ENCODE results near the gene HLA-DOA.

HLA-DOA gene

GRCh38 chr6:32972353-32973143 lies 36.8 kb downstream of the HLA-DOA start (continued):
- TF ChIP-seq ZSCAN5A (tag by site-specific recombination; IDR thresholded peaks at IDR 0.05), result no peak; the same call in 1 of the 2 replicates
- no peak for TF ChIP-seq ZNF155 (tag by site-specific recombination; IDR thresholded peaks at IDR 0.05)
- TF ChIP-seq KLF1 (tag by site-specific recombination; IDR thresholded peaks at IDR 0.05), result peak; percentile 83
- TF ChIP-seq ZNF433 (tag by site-specific recombination; IDR thresholded peaks at IDR 0.05; ENCODE audit: low read depth), result peak; percentile 33; the same call in 1 of the 2 replicates
- TF ChIP-seq SALL2 (tag by site-specific recombination; IDR thresholded peaks at IDR 0.05; ENCODE audit: borderline replicate concordance), result no peak
- TF ChIP-seq KLF7 (tag by site-specific recombination; IDR thresholded peaks at IDR 0.05; ENCODE audit: borderline replicate concordance), result peak; percentile 0; the same call in 1 of the 2 replicates
- TF ChIP-seq ZNF664 (tag by site-specific recombination; IDR thresholded peaks at IDR 0.05), result no peak
- TF ChIP-seq ZNF311 (tag by site-specific recombination; IDR thresholded peaks at IDR 0.05; ENCODE audit: borderline replicate concordance), result no peak
- TF ChIP-seq ZNF624 (tag by site-specific recombination; IDR thresholded peaks at IDR 0.05), result 0 out of 2 replicates have a peak, but pooled peaks have one; percentile 8
- 0 out of 2 replicates have a peak, but pooled peaks have one; percentile 36 for TF ChIP-seq TSHZ1 (tag by site-specific recombination; IDR thresholded peaks at IDR 0.05; ENCODE audit: borderline replicate concordance)
- no peak for TF ChIP-seq ZNF621 (tag by site-specific recombination; IDR thresholded peaks at IDR 0.05)
- TF ChIP-seq ZNF830 (tag by site-specific recombination; IDR thresholded peaks at IDR 0.05; ENCODE audit: low read depth), result no peak
- no peak; the same call in 1 of the 2 replicates for TF ChIP-seq SP7 (tag by site-specific recombination; IDR thresholded peaks at IDR 0.05)
- TF ChIP-seq ZNF121 (tag by site-specific recombination; IDR thresholded peaks at IDR 0.05), result peak; percentile 50; the same call in 1 of the 2 replicates
- TF ChIP-seq ZNF146 (tag by site-specific recombination; IDR thresholded peaks at IDR 0.05), result no peak; the same call in 1 of the 2 replicates
- TF ChIP-seq SCRT2 (tag by site-specific recombination; IDR thresholded peaks at IDR 0.05), result no peak; the same call in 1 of the 2 replicates
- peak; percentile 2; the same call in 1 of the 2 replicates for TF ChIP-seq ZBTB7A (tag by site-specific recombination; IDR thresholded peaks at IDR 0.05; ENCODE audit: low read depth)
- TF ChIP-seq, protein P1, sequence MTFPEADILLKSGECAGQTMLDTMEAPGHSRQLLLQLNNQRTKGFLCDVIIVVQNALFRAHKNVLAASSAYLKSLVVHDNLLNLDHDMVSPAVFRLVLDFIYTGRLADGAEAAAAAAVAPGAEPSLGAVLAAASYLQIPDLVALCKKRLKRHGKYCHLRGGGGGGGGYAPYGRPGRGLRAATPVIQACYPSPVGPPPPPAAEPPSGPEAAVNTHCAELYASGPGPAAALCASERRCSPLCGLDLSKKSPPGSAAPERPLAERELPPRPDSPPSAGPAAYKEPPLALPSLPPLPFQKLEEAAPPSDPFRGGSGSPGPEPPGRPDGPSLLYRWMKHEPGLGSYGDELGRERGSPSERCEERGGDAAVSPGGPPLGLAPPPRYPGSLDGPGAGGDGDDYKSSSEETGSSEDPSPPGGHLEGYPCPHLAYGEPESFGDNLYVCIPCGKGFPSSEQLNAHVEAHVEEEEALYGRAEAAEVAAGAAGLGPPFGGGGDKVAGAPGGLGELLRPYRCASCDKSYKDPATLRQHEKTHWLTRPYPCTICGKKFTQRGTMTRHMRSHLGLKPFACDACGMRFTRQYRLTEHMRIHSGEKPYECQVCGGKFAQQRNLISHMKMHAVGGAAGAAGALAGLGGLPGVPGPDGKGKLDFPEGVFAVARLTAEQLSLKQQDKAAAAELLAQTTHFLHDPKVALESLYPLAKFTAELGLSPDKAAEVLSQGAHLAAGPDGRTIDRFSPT (tag by site-specific recombination; IDR thresholded peaks at IDR 0.05), result no peak
- no peak; the same call in 1 of the 2 replicates for TF ChIP-seq ZNF423 (tag by site-specific recombination; IDR thresholded peaks at IDR 0.05)
- 0 out of 2 replicates have a peak, but pooled peaks have one; percentile 28 for TF ChIP-seq MEIS1 (CRISPR knock-in tag; IDR thresholded peaks at IDR 0.05; ENCODE audit: borderline replicate concordance)
- TF ChIP-seq YY2 (tag by site-specific recombination; IDR thresholded peaks at IDR 0.05), result peak; percentile 8; the same call in 1 of the 2 replicates
- TF ChIP-seq ZNF549 (tag by site-specific recombination; IDR thresholded peaks at IDR 0.05), result no peak
- 0 out of 2 replicates have a peak, but pooled peaks have one; percentile 70 for TF ChIP-seq KLF9 (tag by site-specific recombination; IDR thresholded peaks at IDR 0.05; ENCODE audit: low read depth)
- TF ChIP-seq, protein P2, sequence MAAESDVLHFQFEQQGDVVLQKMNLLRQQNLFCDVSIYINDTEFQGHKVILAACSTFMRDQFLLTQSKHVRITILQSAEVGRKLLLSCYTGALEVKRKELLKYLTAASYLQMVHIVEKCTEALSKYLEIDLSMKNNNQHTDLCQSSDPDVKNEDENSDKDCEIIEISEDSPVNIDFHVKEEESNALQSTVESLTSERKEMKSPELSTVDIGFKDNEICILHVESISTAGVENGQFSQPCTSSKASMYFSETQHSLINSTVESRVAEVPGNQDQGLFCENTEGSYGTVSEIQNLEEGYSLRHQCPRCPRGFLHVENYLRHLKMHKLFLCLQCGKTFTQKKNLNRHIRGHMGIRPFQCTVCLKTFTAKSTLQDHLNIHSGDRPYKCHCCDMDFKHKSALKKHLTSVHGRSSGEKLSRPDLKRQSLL (tag by site-specific recombination; IDR thresholded peaks at IDR 0.05), result no peak
- no peak for TF ChIP-seq ZNF629 (tag by site-specific recombination; IDR thresholded peaks at IDR 0.05)
- TF ChIP-seq ZNF521 (tag by site-specific recombination; IDR thresholded peaks at IDR 0.05), result no peak
- TF ChIP-seq ZEB2 (tag by site-specific recombination; IDR thresholded peaks at IDR 0.05), result no peak
- peak; percentile 93 for TF ChIP-seq ZNF2 (tag by site-specific recombination; IDR thresholded peaks at IDR 0.05)
- TF ChIP-seq ZNF133 (tag by site-specific recombination; IDR thresholded peaks at IDR 0.05), result no peak
- TF ChIP-seq ZFP37 (tag by site-specific recombination; IDR thresholded peaks at IDR 0.05), result peak; percentile 69; the same call in 1 of the 2 replicates
- peak; percentile 59; the same call in 1 of the 2 replicates for TF ChIP-seq ZNF747 (tag by site-specific recombination; IDR thresholded peaks at IDR 0.05)
- TF ChIP-seq ZNF184 (tag by site-specific recombination; IDR thresholded peaks at IDR 0.05), result peak; percentile 8; the same call in 1 of the 2 replicates
